DND-41 (cell line): Measurements from ENCODE around the gene THRB.

ENCODE experiments used
- ATAC-seq: fragments of 200-7000 bp; cut with Tn5 transposase; 3 replicates; pipeline ENCODE4 v1.9.1; 2021; ENCODE audit warnings: low read depth; ENCODE audit not compliant: insufficient read depth
- DNase-seq: peaks from one replicate; pipeline ENCODE4 v3.0.0-alpha.2; 2020
- H2AFZ ChIP-seq: 2 replicates; pipeline ENCODE4 v1.6.0; 2012; ENCODE audit warnings: low read depth, low read length
- H3K27ac ChIP-seq: 2 replicates; pipeline ENCODE4 v1.5.1; 2012; ENCODE audit warnings: low read length, inconsistent platforms
- H3K27me3 ChIP-seq: fragments of 200-600 bp; sonication (generic); 2 replicates; pipeline ENCODE4 v1.6.0; 2012; ENCODE audit warnings: low read length, mild to moderate bottlenecking, inconsistent platforms; ENCODE audit not compliant: insufficient read depth, poor library complexity
- H3K36me3 ChIP-seq: 2 replicates; pipeline ENCODE4 v1.5.1; 2012; ENCODE audit warnings: low read length, inconsistent platforms; ENCODE audit not compliant: insufficient read depth
- H3K4me1 ChIP-seq: 2 replicates; pipeline ENCODE4 v1.5.1; 2012; ENCODE audit warnings: mild to moderate bottlenecking, low read length; ENCODE audit not compliant: insufficient read depth
- H3K4me2 ChIP-seq: 2 replicates; pipeline ENCODE4 v1.6.0; 2012; ENCODE audit warnings: mild to moderate bottlenecking, moderate library complexity, low read length, inconsistent platforms; ENCODE audit not compliant: insufficient read depth
- H3K4me3 ChIP-seq, 2 experiments: fragments of 200-600 bp in 1 of 2; shearing (Covaris generic) in 1 of 2; 2 replicates each; pipeline ENCODE4 v1.5.1; 2012 to 2016; ENCODE audit warnings: inconsistent platforms in 2 of 2, low read length in 2 of 2, mild to moderate bottlenecking in 2 of 2, low read depth in 1 of 2, moderate library complexity in 1 of 2
- H3K79me2 ChIP-seq: 2 replicates; pipeline ENCODE4 v1.6.0; 2012; ENCODE audit warnings: low read length, inconsistent platforms; ENCODE audit not compliant: insufficient read depth
- H3K9ac ChIP-seq: 2 replicates; pipeline ENCODE4 v1.6.0; 2012; ENCODE audit warnings: low read depth, mild to moderate bottlenecking, inconsistent platforms, low read length, moderate library complexity
- H3K9me3 ChIP-seq: 2 replicates; pipeline ENCODE4 v1.5.1; 2012; ENCODE audit warnings: low read length, moderate library complexity, mild to moderate bottlenecking, inconsistent platforms; ENCODE audit not compliant: insufficient read depth, severe bottlenecking
- H4K20me1 ChIP-seq: 2 replicates; pipeline ENCODE4 v1.6.0; 2012; ENCODE audit warnings: low read length; ENCODE audit not compliant: insufficient read depth
- EZH2 ChIP-seq: IDR thresholded peaks from 3 replicates; pipeline ENCODE4 v1.6.1; 2012; ENCODE audit warnings: borderline replicate concordance, low read depth, mild to moderate bottlenecking, moderate library complexity, low read length, inconsistent platforms; ENCODE audit not compliant: severe bottlenecking
- TF ChIP-seq, protein P1 (sequence below): IDR thresholded peaks from 2 replicates; pipeline ENCODE4 v1.5.1; 2012; ENCODE audit warnings: borderline replicate concordance, low read length, moderate library complexity, mild to moderate bottlenecking; ENCODE audit not compliant: poor library complexity, severe bottlenecking; ENCODE audit errors: extremely low read depth

Gene THRB

DNA sequence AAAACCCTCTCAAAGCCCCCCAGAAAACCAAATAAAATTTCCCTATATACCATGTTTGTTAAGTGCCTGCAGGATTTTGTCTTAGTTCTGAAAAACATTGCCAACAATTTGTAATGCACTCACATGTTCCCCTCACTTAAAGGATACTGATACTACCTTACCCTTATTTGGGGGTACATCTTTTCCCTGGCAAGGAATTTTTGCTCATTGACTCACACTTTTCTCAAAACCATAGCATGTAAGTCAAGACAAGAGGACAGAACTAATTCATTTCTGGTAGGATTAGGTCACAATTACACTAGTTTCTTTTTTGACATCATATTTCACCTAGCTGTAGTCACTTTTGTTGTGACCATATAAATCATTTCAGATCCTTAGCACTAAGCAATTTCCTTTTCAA, 222.2 kb downstream of the THRB start:
- TF ChIP-seq EZH2: no peak
- TF ChIP-seq, protein P1, sequence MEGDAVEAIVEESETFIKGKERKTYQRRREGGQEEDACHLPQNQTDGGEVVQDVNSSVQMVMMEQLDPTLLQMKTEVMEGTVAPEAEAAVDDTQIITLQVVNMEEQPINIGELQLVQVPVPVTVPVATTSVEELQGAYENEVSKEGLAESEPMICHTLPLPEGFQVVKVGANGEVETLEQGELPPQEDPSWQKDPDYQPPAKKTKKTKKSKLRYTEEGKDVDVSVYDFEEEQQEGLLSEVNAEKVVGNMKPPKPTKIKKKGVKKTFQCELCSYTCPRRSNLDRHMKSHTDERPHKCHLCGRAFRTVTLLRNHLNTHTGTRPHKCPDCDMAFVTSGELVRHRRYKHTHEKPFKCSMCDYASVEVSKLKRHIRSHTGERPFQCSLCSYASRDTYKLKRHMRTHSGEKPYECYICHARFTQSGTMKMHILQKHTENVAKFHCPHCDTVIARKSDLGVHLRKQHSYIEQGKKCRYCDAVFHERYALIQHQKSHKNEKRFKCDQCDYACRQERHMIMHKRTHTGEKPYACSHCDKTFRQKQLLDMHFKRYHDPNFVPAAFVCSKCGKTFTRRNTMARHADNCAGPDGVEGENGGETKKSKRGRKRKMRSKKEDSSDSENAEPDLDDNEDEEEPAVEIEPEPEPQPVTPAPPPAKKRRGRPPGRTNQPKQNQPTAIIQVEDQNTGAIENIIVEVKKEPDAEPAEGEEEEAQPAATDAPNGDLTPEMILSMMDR: no peak
- H2AFZ ChIP-seq: no peak overlapping the region
- H3K4me1 ChIP-seq: no peaks in the 10 kb centered on the region
- no peak overlapping the region for H3K4me3 ChIP-seq
- H3K36me3 ChIP-seq: no peaks in the 10 kb centered on the region
- no peak overlapping the region for H3K4me2 ChIP-seq
- no peaks in the 10 kb centered on the region for H3K9me3 ChIP-seq
- no peak overlapping the region for H3K27ac ChIP-seq
- ATAC-seq (no peak), DNase-seq (no peak)
- no peaks in the 10 kb centered on the region for H4K20me1 ChIP-seq
- H3K9ac ChIP-seq: no peak overlapping the region
- no peaks in the 10 kb centered on the region for H3K27me3 ChIP-seq
- H3K79me2 ChIP-seq: no peaks in the 10 kb centered on the region

- H3K36me3 ChIP-seq: no peaks in the 10 kb centered on the region
- H3K4me3 ChIP-seq: no peak overlapping the region
Observed at GRCh38 chr3:24271228-24271627, 223.4 kb downstream of the THRB start.

GRCh38 chr3:24270744-24271143, 223.9 kb downstream of the THRB start:
- Histone ChIP-seq H2AFZ (no peak overlapping the region), H3K4me2 (no peak overlapping the region), H3K27me3 (no peaks in the 10 kb centered on the region), H3K9ac (no peak overlapping the region), H3K36me3 (no peaks in the 10 kb centered on the region), H3K79me2 (no peaks in the 10 kb centered on the region), H3K4me1 (no peaks in the 10 kb centered on the region), H4K20me1 (no peaks in the 10 kb centered on the region), H3K27ac (no peak overlapping the region), H3K9me3 (no peaks in the 10 kb centered on the region), H3K4me3 (no peak overlapping the region)
- TF ChIP-seq EZH2: no peak
- TF ChIP-seq, protein P1: no peak
- ATAC-seq (no peak), DNase-seq (no peak)

More at GRCh38 chr3:24271228-24271627, 223.4 kb downstream of the THRB start:
- H4K20me1 ChIP-seq: no peaks in the 10 kb centered on the region
- H3K27ac ChIP-seq: no peak overlapping the region
- no peak for ATAC-seq
- TF ChIP-seq, protein P1: no peak
- TF ChIP-seq EZH2: no peak
- H3K4me2 ChIP-seq: no peak overlapping the region
- no peak for DNase-seq
- no peaks in the 10 kb centered on the region for H3K4me1 ChIP-seq
- H2AFZ ChIP-seq: no peak overlapping the region
- no peaks in the 10 kb centered on the region for H3K9me3 ChIP-seq
- H3K27me3 ChIP-seq: no peaks in the 10 kb centered on the region
- H3K79me2 ChIP-seq: no peaks in the 10 kb centered on the region
- H3K9ac ChIP-seq: no peak overlapping the region

GRCh38 chr3:24270204-24270691, 224.4 kb downstream of the THRB start:
- H3K79me2 ChIP-seq: no peaks in the 10 kb centered on the region
- no peak overlapping the region for H3K4me3 ChIP-seq
- H2AFZ ChIP-seq: no peak overlapping the region
- TF ChIP-seq EZH2: no peak
- TF ChIP-seq, protein P1: no peak
- H3K4me1 ChIP-seq: no peaks in the 10 kb centered on the region
- H4K20me1 ChIP-seq: no peaks in the 10 kb centered on the region
- no peaks in the 10 kb centered on the region for H3K9me3 ChIP-seq
- no peak overlapping the region for H3K9ac ChIP-seq
- H3K4me2 ChIP-seq: no peak overlapping the region
- H3K27ac ChIP-seq: no peak overlapping the region
- no peaks in the 10 kb centered on the region for H3K27me3 ChIP-seq
- DNase-seq (no peak), ATAC-seq (no peak)
- no peaks in the 10 kb centered on the region for H3K36me3 ChIP-seq
